Lower lobe of right lung (tissue), 2 donors: ENCODE results near the gene VENTX. TPM values are rescaled to one million over a fixed set of nuclear protein-coding genes. Genes with fewer than 3 reads are reported as not detected.

ENCODE experiments used
- ATAC-seq, 2 donors: fragments of 200-7000 bp; cut with Tn5 transposase; one replicate each; pipeline ENCODE4 v1.9.1; 2020 to 2022; ENCODE audit warnings: mild to moderate bottlenecking in 2 of 2, moderate library complexity in 2 of 2
- DNase-seq: peaks from one replicate; pipeline ENCODE4 v3.0.0-alpha.2; 2020
- H3K27ac ChIP-seq: fragments of 200-600 bp; one replicate; pipeline ENCODE4 v1.8.0; 2022
- H3K27me3 ChIP-seq: fragments of 200-600 bp; one replicate; pipeline ENCODE4 v1.8.0; 2022; ENCODE audit warnings: low read depth
- H3K36me3 ChIP-seq: fragments of 200-600 bp; one replicate; pipeline ENCODE4 v1.8.0; 2022; ENCODE audit warnings: mild to moderate bottlenecking
- H3K4me1 ChIP-seq: fragments of 200-600 bp; one replicate; pipeline ENCODE4 v1.8.0; 2022
- H3K4me3 ChIP-seq: fragments of 200-600 bp; one replicate; pipeline ENCODE4 v1.8.0; 2022; ENCODE audit warnings: mild to moderate bottlenecking
- H3K9me3 ChIP-seq: fragments of 200-600 bp; one replicate; pipeline ENCODE4 v1.8.0; 2022
- intact Hi-C: fragments of 100-400 bp; cut with DNase I; formaldehyde crosslinking; loops from one replicate; pipeline ENCODE4 v1.11.0; 2022
- total RNA-seq: library from RNA; stranded (reverse); fragmentation: NEBNext Ultra II Directional; extraction: Animal tissue kit (Norgen Biotek cat#: 25700); gene quantifications from one replicate; pipeline ENCODE4 v1.2.1, GENCODE V29; 2021
- TF ChIP-seq, protein P1 (sequence below): fragments of 200-600 bp; IDR thresholded peaks from one replicate; pipeline ENCODE4 v1.8.0; 2022; ENCODE audit warnings: antibody characterized with exemption, mild to moderate bottlenecking
- donor health status: DM: no; HTN: yes; CAD: no; lungs with severe emphysema.

Gene VENTX
- total RNA-seq, 1 donor from 2014 or later, result 4.5 TPM

DNA sequence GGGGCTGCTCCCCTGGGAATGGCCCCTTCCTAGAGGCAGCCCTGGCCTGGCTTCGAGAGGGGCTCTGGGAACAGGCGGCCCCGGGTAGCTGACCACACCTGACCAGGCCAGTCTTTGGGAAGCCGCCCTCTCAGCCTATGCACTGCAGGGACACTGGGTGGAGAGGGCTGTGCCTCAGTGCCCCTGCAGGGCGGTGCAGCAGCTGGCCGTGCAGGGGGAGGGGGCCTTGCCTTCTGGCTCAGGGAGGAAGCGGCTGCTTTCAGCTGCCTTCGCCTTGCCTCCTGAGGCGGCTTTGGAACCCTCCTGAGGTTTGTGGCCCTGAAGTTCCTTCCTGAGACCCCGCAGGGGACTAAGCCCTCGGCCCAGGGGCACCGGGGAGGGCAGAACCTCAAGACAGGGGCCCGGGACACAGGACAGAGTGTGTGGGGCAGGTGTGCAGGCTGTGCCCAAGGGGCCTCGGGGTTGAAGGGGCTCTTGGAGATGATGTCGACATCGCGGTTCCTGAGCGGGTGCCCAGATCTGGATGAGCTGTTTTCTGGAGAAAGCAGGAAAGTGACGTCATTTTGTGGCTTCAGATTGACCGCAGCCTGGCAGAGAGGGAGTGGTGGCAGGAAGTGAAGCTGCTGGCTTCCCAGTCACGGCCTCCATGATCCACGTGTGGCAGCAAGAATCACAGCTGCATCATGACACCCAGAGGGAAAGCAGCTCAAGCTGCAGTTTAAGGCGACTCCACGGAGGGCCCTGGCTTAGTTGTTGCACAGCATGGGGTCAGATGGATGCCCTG lies 21.4 kb downstream of the VENTX start:
- intact Hi-C loops, result no loop called here
- DNase-seq, result peak; percentile 92
- no peak overlapping the region for H3K4me3 ChIP-seq
- H3K4me1 ChIP-seq, result peaks cover 58% of the 10 kb centered on the region
- H3K9me3 ChIP-seq, result no peaks in the 10 kb centered on the region
- TF ChIP-seq, protein P1, sequence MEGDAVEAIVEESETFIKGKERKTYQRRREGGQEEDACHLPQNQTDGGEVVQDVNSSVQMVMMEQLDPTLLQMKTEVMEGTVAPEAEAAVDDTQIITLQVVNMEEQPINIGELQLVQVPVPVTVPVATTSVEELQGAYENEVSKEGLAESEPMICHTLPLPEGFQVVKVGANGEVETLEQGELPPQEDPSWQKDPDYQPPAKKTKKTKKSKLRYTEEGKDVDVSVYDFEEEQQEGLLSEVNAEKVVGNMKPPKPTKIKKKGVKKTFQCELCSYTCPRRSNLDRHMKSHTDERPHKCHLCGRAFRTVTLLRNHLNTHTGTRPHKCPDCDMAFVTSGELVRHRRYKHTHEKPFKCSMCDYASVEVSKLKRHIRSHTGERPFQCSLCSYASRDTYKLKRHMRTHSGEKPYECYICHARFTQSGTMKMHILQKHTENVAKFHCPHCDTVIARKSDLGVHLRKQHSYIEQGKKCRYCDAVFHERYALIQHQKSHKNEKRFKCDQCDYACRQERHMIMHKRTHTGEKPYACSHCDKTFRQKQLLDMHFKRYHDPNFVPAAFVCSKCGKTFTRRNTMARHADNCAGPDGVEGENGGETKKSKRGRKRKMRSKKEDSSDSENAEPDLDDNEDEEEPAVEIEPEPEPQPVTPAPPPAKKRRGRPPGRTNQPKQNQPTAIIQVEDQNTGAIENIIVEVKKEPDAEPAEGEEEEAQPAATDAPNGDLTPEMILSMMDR, result no peak
- no peaks in the 10 kb centered on the region for H3K36me3 ChIP-seq
- peak; percentile 58 to 68 for ATAC-seq
- H3K27ac ChIP-seq, result peak overlapping the region; percentile 87
- H3K27me3 ChIP-seq, result no peaks in the 10 kb centered on the region

DNA sequence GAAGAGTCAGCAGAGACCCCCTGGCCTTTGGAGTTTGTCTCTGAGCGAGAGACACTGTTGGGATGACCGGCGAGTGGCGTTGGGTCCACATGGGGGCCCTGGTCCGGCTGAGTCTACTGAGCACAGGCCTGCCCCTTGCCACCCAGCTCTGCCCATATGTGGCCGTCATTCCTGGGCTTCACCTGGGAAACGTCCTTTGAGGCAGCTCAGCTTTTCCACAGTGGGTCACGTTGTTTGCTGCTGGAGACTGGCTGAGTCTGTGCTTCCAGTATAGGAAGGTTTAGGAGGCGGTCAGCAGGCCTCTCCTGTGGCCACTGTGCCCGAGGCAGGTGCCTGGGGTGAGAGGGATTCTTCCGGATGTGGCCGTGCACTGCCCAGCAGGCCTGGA lies 21.9 kb downstream of the VENTX start:
- Histone ChIP-seq H3K27me3 (no peaks in the 10 kb centered on the region), H3K9me3 (no peaks in the 10 kb centered on the region), H3K36me3 (no peaks in the 10 kb centered on the region), H3K4me1 (peaks cover 63% of the 10 kb centered on the region), H3K4me3 (no peak overlapping the region), H3K27ac (peak overlapping the region; percentile 87)
- DNase-seq, result no peak
- TF ChIP-seq, protein P1, result no peak
- ATAC-seq, result no peak
- intact Hi-C loops, result no loop called here

DNA sequence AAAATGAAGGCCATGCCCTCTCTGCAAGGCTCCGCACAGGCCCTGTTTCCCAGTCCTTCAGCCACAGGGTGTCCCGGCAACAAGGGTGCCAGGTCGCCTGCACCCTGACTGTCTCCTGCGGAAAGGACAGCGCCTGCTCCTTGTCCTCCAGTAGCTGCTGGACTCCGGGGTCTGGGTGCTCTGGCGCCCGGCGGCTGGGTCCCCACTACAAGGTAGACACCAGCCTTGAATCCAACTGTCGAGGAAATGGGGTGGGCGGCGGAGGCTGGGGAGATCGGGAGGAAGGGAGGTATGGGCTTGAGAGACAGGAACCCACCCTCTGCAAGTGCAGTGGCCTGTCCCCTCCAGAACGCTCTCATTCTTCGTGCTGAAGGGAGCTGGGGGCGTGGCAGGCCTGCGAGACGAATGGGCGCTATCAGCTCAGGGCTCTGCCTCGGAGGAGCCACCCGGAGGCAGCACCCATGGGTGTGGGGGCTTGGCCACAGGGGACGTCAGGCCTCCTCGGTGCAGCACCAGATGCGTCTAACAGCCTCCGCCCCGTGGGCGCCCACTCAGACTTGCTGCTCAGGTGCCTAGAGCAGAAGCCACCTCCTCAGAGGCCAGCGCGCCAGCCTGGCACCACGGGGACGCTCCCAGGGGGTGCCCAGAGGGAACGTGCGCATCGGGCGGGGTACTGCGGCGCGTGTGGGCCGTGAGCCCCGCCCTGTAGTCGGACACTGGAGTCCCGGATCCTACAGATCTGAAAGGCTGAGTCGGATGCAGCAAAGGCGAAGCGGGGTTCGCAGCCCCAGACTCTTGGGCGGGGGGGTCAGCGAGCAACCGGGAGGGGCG lies 23.5 kb downstream of the VENTX start:
- Histone ChIP-seq H3K4me3 (peak overlapping the region; percentile 65), H3K9me3 (no peaks in the 10 kb centered on the region), H3K36me3 (no peaks in the 10 kb centered on the region), H3K27me3 (no peaks in the 10 kb centered on the region), H3K27ac (peak overlapping the region; percentile 93), H3K4me1 (peaks cover 63% of the 10 kb centered on the region)
- peak; percentile 85 for DNase-seq
- ATAC-seq, result peak; percentile 57 to 58
- intact Hi-C loops, result no loop called here
- TF ChIP-seq, protein P1, result no peak

DNA sequence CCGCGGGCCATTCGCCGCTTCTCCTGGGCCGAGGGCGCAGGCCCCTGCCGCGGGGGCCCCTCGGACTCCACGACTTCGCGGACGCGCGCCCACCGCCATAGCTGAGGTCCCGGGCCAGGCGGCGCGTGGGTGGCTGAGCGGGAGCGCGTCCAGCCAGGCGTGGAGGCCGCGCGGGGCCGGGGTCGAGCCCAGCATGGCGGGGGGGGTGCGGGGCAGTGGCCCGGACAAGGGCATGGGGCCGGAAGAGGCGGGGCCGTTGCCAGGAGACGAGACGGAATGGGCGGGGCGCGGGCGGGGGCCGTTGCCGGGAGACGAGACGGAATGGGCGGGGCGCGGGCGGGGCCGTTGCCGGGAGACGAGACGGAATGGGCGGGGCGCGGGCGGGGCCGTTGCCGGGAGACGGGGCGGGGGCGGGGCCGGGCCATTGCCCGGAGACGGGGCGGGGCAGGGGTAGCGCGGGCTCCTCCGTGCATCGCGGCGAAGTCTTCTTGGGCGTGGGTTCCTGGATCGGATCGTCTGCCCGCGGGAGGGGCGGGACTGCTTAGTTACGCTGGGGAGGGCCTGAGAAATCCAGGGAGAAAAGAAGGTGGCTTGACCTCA lies 24.2 kb downstream of the VENTX start:
- Histone ChIP-seq H3K27me3 (no peaks in the 10 kb centered on the region), H3K4me3 (peak overlapping the region; percentile 65), H3K4me1 (peaks cover 62% of the 10 kb centered on the region), H3K9me3 (no peaks in the 10 kb centered on the region), H3K27ac (peak overlapping the region; percentile 93), H3K36me3 (no peaks in the 10 kb centered on the region)
- intact Hi-C loops, result no loop called here
- TF ChIP-seq, protein P1, result no peak
- peak; percentile 94 for DNase-seq
- ATAC-seq, result peak; percentile 83 to 84

DNA sequence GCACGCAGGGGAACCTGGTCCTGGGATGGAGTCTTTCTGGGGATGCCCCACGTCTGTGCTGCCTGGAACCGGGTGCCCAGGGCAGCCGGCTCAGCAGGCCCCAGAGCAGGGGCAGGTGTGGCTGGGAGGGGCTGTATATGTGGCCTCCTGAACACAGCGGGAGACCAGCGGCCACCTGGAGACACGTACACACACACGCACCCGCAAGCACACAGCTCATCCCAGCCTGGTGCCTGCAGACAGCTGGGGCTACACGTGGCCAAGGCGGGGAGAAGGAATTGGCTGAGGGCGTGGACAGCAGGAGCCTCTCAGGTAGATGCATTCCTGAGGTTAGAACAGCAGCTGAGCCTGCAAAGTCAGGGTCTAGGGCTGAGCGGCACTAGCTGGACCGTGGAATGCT lies 25.0 kb downstream of the VENTX start:
- Histone ChIP-seq H3K27ac (no peak overlapping the region), H3K4me1 (peaks cover 53% of the 10 kb centered on the region), H3K36me3 (no peaks in the 10 kb centered on the region), H3K27me3 (no peaks in the 10 kb centered on the region), H3K9me3 (no peaks in the 10 kb centered on the region), H3K4me3 (no peak overlapping the region)
- ATAC-seq (no peak), DNase-seq (no peak)
- TF ChIP-seq, protein P1, result no peak
- intact Hi-C loops, result no loop called here
